ENCODE data around the gene EIF4G2.

DNA sequence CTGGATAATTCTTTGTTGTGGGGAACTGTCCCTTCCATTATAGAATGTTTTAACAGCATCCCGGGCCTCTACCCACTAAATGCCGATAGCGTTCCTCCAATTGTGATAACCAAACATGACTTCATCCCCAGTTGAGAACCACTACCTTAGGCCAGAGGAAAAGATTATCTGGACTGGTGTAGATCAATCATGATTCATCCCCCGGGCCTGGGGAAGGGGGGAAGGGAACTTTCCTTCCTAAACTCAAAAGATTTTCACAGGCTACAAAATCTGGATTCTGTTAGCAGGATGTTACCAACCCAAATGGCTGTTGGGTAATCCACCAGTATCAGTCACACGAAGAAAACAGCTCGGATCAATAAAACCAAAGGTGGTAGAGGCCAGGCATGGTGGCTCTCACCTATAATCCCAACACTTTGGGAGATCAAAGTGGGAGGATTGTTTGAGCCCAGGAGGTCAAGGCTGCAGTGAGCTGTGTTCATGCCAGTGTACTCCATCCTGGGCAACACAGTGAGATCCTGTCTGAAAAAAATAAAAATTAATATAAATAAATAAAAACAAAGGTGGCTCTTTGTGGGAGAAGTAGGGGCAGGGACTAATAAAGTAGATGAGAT is 47.5 kb downstream of the EIF4G2 start:
- no peak for TF ChIP-seq RB1 (IDR thresholded peaks at IDR 0.05; ENCODE audit: borderline replicate concordance)
- TF ChIP-seq MXI1 (IDR thresholded peaks at IDR 0.05; ENCODE audit: low read depth, low read length): no peak
- TF ChIP-seq, protein P1, sequence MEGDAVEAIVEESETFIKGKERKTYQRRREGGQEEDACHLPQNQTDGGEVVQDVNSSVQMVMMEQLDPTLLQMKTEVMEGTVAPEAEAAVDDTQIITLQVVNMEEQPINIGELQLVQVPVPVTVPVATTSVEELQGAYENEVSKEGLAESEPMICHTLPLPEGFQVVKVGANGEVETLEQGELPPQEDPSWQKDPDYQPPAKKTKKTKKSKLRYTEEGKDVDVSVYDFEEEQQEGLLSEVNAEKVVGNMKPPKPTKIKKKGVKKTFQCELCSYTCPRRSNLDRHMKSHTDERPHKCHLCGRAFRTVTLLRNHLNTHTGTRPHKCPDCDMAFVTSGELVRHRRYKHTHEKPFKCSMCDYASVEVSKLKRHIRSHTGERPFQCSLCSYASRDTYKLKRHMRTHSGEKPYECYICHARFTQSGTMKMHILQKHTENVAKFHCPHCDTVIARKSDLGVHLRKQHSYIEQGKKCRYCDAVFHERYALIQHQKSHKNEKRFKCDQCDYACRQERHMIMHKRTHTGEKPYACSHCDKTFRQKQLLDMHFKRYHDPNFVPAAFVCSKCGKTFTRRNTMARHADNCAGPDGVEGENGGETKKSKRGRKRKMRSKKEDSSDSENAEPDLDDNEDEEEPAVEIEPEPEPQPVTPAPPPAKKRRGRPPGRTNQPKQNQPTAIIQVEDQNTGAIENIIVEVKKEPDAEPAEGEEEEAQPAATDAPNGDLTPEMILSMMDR (IDR thresholded peaks at IDR 0.05 in 2 of 3, conservative IDR thresholded peaks at IDR 0.05 in 1 of 3; ENCODE audit: control insufficient read depth in 2 of 3, extremely low read depth in 1 of 3, insufficient read depth in 1 of 3, low read depth in 3 of 3, low read length in 3 of 3): no peak
- no peak for TF ChIP-seq ZSCAN29 (IDR thresholded peaks at IDR 0.05)

All from GM12878 (cell line).